Measurements from ENCODE around the gene FOXJ1.
A peak's percentile ranks its signal among the peaks of the same experiment; 100 is the strongest.

Gene FOXJ1

GRCh38 chr17:76178124-76178523 lies 37.1 kb upstream of the FOXJ1 start:
- DNase-seq (ENCODE audit: low read depth in 1 of 2, low spot score in 1 of 2): no peak
- no peak overlapping the region for H3K4me3 ChIP-seq (replicated peaks; ENCODE audit: insufficient read depth, low read length)
- H3K27me3 ChIP-seq (ENCODE audit: insufficient read depth, poor library complexity, severe bottlenecking): no peaks in the 10 kb centered on the region
- H3K27ac ChIP-seq (replicated peaks): no peak overlapping the region
- TF ChIP-seq GABPA (IDR thresholded peaks at IDR 0.05; ENCODE audit: low read depth) (no peak), POLR2AphosphoS5 (IDR thresholded peaks at IDR 0.05; ENCODE audit: low read depth) (no peak), SPI1 (IDR thresholded peaks at IDR 0.05; ENCODE audit: borderline replicate concordance, low read depth) (peak; percentile 67; the same call in 1 of the 2 replicates)

- Histone ChIP-seq H3K27me3 (ENCODE audit: insufficient read depth, poor library complexity, severe bottlenecking) (no peaks in the 10 kb centered on the region), H3K4me3 (replicated peaks; ENCODE audit: insufficient read depth, low read length) (no peak overlapping the region), H3K27ac (replicated peaks) (no peak overlapping the region)
- no peak for DNase-seq (ENCODE audit: low read depth in 1 of 2, low spot score in 1 of 2)
- TF ChIP-seq REST (IDR thresholded peaks at IDR 0.05; ENCODE audit: insufficient replicate concordance, low read depth) (no peak), GABPA (IDR thresholded peaks at IDR 0.05; ENCODE audit: low read depth) (no peak)
Observed at GRCh38 chr17:76176701-76177574, 35.9 kb upstream of the FOXJ1 start.

- no peak overlapping the region for H3K4me3 ChIP-seq (replicated peaks; ENCODE audit: insufficient read depth, low read length)
- no peaks in the 10 kb centered on the region for H3K27me3 ChIP-seq (ENCODE audit: insufficient read depth, poor library complexity, severe bottlenecking)
- DNase-seq (ENCODE audit: low read depth in 1 of 2, low spot score in 1 of 2): no peak
- TF ChIP-seq GABPA (IDR thresholded peaks at IDR 0.05; ENCODE audit: low read depth): no peak
- no peak for TF ChIP-seq SPI1 (IDR thresholded peaks at IDR 0.05; ENCODE audit: borderline replicate concordance, low read depth)
- TF ChIP-seq, protein P1, sequence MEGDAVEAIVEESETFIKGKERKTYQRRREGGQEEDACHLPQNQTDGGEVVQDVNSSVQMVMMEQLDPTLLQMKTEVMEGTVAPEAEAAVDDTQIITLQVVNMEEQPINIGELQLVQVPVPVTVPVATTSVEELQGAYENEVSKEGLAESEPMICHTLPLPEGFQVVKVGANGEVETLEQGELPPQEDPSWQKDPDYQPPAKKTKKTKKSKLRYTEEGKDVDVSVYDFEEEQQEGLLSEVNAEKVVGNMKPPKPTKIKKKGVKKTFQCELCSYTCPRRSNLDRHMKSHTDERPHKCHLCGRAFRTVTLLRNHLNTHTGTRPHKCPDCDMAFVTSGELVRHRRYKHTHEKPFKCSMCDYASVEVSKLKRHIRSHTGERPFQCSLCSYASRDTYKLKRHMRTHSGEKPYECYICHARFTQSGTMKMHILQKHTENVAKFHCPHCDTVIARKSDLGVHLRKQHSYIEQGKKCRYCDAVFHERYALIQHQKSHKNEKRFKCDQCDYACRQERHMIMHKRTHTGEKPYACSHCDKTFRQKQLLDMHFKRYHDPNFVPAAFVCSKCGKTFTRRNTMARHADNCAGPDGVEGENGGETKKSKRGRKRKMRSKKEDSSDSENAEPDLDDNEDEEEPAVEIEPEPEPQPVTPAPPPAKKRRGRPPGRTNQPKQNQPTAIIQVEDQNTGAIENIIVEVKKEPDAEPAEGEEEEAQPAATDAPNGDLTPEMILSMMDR (IDR thresholded peaks at IDR 0.05; ENCODE audit: insufficient read depth, low read length): no peak
- no peak for TF ChIP-seq POLR2AphosphoS5 (IDR thresholded peaks at IDR 0.05; ENCODE audit: low read depth)
- no peak for TF ChIP-seq REST (IDR thresholded peaks at IDR 0.05; ENCODE audit: insufficient replicate concordance, low read depth)
- H3K27ac ChIP-seq (replicated peaks): no peak overlapping the region
Observed at GRCh38 chr17:76174037-76174436, 33.0 kb upstream of the FOXJ1 start.

DNA sequence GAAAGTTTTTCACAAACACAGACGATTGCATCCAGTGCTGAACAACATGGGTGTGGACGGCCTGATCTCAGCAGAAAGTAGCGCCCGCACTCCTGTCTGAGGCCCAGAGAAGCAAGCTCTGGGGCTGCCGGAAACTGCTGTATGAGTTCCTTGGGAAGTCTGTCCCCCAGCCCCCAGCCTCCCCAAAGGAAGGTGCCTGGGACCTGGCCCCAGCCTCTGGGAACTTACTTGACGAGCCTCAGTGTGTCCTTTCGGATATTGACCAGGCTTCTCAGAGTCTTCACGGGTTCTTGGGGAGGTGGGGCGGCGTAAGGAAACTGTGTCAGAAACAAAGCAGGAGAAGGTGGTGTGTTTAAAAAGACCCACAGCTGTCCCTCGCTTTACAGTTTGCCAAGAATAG lies 32.4 kb upstream of the FOXJ1 start:
- TF ChIP-seq POLR2AphosphoS5 (IDR thresholded peaks at IDR 0.05; ENCODE audit: low read depth) (no peak), GABPA (IDR thresholded peaks at IDR 0.05; ENCODE audit: low read depth) (no peak), SPI1 (IDR thresholded peaks at IDR 0.05; ENCODE audit: borderline replicate concordance, low read depth) (no peak), REST (IDR thresholded peaks at IDR 0.05; ENCODE audit: insufficient replicate concordance, low read depth) (no peak)
- TF ChIP-seq, protein P1 (IDR thresholded peaks at IDR 0.05; ENCODE audit: insufficient read depth, low read length): no peak
- DNase-seq (ENCODE audit: low read depth in 1 of 2, low spot score in 1 of 2): no peak
- no peak overlapping the region for H3K4me3 ChIP-seq (replicated peaks; ENCODE audit: insufficient read depth, low read length)
- no peaks in the 10 kb centered on the region for H3K27me3 ChIP-seq (ENCODE audit: insufficient read depth, poor library complexity, severe bottlenecking)
- H3K27ac ChIP-seq (replicated peaks): no peak overlapping the region

Measured in HL-60 (cell line).